Measurements from ENCODE around the gene NRP1. TPM values are rescaled to one million over a fixed set of nuclear protein-coding genes. Genes with fewer than 3 reads are reported as not detected.

NRP1 gene
- polyA plus RNA-seq, 1 of the 3 experiments (the other 2 are of a cell fraction) = 129 TPM

DNA sequence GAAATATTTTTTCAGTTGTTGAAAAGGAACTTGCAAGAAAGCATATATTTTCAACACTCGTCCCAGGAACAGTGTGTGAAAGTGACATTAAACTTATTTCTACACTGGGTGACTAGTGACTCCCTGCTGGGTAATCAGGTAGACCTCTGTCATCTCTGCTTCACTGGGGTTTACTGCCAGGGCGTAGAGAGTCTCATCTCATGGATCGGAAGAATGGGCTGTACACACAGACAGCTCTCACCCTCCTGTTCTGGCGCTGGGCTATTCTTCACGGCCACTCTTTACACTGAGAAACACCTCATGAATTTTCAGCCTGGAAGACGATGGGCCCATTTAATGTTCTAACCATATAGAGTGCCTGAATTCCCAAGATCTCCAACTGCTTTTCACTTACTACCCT is 36.4 kb downstream of the NRP1 start:
- Histone ChIP-seq H3K4me1 (ENCODE audit: control insufficient read depth in 1 of 2, insufficient read depth in 2 of 2, low read depth in 1 of 2, low read length in 1 of 2) (peaks cover 0 to 5% of the 10 kb centered on the region in 2 experiments; a peak in 1 of 4 replicates), H3K9me3 (no peaks in the 10 kb centered on the region), H2AFZ (ENCODE audit: low read depth) (no peak overlapping the region), H3K36me3 (replicated peaks in 1 of 2; ENCODE audit: control insufficient read depth in 1 of 2, insufficient read depth in 2 of 2, low read length in 1 of 2) (peaks cover 11 to 51% of the 10 kb centered on the region in 2 experiments), H3K9me2 (no peaks in the 10 kb centered on the region), H4K20me1 (ENCODE audit: insufficient read depth) (peaks cover 97% of the 10 kb centered on the region), H3K27me3 (ENCODE audit: insufficient read depth) (no peaks in the 10 kb centered on the region), H3K79me2 (ENCODE audit: insufficient read depth) (peaks cover 100% of the 10 kb centered on the region), H3K4me2 (no peak overlapping the region), H3F3A (replicated peaks; ENCODE audit: insufficient read depth) (peaks cover 36% of the 10 kb centered on the region), H3K9ac (no peak overlapping the region), H3K4me3 (ENCODE audit: low read depth in 2 of 2, low read length in 1 of 2) (no peak overlapping the region), H3K27ac (ENCODE audit: low read depth in 2 of 2, low read length in 1 of 2) (peak overlapping the region in 1 of 2 experiments; percentile 37; a peak in 1 of 4 replicates)
- ChIA-PET CTCF (no interaction called here), POLR2A (no interaction called here)
- TF ChIP-seq RAD21 (IDR thresholded peaks at IDR 0.05; ENCODE audit: low read length) (no peak), YY1 (IDR thresholded peaks at IDR 0.05; ENCODE audit: low read depth) (no peak), MEF2A (IDR thresholded peaks at IDR 0.05; ENCODE audit: borderline replicate concordance, low read depth) (no peak), EZH2phosphoT487 (IDR thresholded peaks at IDR 0.05; ENCODE audit: borderline replicate concordance, low read depth) (no peak), RFX5 (IDR thresholded peaks at IDR 0.05; ENCODE audit: low read length) (no peak), CHD2 (IDR thresholded peaks at IDR 0.05; ENCODE audit: low read length, partially characterized antibody) (no peak), SIN3A (IDR thresholded peaks at IDR 0.05; ENCODE audit: borderline replicate concordance, low read depth, low read length) (no peak), RCOR1 (IDR thresholded peaks at IDR 0.05; ENCODE audit: low read length) (no peak), SMC3 (IDR thresholded peaks at IDR 0.05; ENCODE audit: low read depth, low read length) (no peak), NFIC (IDR thresholded peaks at IDR 0.05; ENCODE audit: borderline replicate concordance) (no peak)
- TF ChIP-seq, protein P1, sequence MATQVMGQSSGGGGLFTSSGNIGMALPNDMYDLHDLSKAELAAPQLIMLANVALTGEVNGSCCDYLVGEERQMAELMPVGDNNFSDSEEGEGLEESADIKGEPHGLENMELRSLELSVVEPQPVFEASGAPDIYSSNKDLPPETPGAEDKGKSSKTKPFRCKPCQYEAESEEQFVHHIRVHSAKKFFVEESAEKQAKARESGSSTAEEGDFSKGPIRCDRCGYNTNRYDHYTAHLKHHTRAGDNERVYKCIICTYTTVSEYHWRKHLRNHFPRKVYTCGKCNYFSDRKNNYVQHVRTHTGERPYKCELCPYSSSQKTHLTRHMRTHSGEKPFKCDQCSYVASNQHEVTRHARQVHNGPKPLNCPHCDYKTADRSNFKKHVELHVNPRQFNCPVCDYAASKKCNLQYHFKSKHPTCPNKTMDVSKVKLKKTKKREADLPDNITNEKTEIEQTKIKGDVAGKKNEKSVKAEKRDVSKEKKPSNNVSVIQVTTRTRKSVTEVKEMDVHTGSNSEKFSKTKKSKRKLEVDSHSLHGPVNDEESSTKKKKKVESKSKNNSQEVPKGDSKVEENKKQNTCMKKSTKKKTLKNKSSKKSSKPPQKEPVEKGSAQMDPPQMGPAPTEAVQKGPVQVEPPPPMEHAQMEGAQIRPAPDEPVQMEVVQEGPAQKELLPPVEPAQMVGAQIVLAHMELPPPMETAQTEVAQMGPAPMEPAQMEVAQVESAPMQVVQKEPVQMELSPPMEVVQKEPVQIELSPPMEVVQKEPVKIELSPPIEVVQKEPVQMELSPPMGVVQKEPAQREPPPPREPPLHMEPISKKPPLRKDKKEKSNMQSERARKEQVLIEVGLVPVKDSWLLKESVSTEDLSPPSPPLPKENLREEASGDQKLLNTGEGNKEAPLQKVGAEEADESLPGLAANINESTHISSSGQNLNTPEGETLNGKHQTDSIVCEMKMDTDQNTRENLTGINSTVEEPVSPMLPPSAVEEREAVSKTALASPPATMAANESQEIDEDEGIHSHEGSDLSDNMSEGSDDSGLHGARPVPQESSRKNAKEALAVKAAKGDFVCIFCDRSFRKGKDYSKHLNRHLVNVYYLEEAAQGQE (IDR thresholded peaks at IDR 0.05; ENCODE audit: low read depth, low read length) = no peak
- TF ChIP-seq, protein P2, sequence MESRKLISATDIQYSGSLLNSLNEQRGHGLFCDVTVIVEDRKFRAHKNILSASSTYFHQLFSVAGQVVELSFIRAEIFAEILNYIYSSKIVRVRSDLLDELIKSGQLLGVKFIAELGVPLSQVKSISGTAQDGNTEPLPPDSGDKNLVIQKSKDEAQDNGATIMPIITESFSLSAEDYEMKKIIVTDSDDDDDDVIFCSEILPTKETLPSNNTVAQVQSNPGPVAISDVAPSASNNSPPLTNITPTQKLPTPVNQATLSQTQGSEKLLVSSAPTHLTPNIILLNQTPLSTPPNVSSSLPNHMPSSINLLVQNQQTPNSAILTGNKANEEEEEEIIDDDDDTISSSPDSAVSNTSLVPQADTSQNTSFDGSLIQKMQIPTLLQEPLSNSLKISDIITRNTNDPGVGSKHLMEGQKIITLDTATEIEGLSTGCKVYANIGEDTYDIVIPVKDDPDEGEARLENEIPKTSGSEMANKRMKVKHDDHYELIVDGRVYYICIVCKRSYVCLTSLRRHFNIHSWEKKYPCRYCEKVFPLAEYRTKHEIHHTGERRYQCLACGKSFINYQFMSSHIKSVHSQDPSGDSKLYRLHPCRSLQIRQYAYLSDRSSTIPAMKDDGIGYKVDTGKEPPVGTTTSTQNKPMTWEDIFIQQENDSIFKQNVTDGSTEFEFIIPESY (IDR thresholded peaks at IDR 0.05; ENCODE audit: borderline replicate concordance, low read depth) = no peak
- TF ChIP-seq, protein P3, sequence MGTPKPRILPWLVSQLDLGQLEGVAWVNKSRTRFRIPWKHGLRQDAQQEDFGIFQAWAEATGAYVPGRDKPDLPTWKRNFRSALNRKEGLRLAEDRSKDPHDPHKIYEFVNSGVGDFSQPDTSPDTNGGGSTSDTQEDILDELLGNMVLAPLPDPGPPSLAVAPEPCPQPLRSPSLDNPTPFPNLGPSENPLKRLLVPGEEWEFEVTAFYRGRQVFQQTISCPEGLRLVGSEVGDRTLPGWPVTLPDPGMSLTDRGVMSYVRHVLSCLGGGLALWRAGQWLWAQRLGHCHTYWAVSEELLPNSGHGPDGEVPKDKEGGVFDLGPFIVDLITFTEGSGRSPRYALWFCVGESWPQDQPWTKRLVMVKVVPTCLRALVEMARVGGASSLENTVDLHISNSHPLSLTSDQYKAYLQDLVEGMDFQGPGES (IDR thresholded peaks at IDR 0.05; ENCODE audit: low read depth, low read length) = no peak
- TF ChIP-seq, protein P4, sequence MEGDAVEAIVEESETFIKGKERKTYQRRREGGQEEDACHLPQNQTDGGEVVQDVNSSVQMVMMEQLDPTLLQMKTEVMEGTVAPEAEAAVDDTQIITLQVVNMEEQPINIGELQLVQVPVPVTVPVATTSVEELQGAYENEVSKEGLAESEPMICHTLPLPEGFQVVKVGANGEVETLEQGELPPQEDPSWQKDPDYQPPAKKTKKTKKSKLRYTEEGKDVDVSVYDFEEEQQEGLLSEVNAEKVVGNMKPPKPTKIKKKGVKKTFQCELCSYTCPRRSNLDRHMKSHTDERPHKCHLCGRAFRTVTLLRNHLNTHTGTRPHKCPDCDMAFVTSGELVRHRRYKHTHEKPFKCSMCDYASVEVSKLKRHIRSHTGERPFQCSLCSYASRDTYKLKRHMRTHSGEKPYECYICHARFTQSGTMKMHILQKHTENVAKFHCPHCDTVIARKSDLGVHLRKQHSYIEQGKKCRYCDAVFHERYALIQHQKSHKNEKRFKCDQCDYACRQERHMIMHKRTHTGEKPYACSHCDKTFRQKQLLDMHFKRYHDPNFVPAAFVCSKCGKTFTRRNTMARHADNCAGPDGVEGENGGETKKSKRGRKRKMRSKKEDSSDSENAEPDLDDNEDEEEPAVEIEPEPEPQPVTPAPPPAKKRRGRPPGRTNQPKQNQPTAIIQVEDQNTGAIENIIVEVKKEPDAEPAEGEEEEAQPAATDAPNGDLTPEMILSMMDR (IDR thresholded peaks at IDR 0.05) = no peak
- DNase-seq = no peak
- 96% methylated on average over 6 of the region's 6 CpGs for WGBS (ENCODE audit: low lambda C conversion rate)

Data from SK-N-SH (cell line).